Stimulated activated CD4-positive, alpha-beta T cell treated with anti-CD3 and anti-CD28 coated beads, Interleukin-15, amount 100 ng/mL, for 1 hour (primary cell): ENCODE data around the gene PERM1.
"Not testable (repeated sequence)": the region's sequence is repeated elsewhere in the genome, so short reads cannot be mapped to it uniquely, and the experiment has no call there.

Experiments used
- DNase-seq, 2 donors: peaks; one replicate each; pipeline ENCODE4 v3.0.0-alpha.2; 2020; ENCODE audit warnings: low read depth in 1 of 2, low spot score in 1 of 2

PERM1 gene

DNA sequence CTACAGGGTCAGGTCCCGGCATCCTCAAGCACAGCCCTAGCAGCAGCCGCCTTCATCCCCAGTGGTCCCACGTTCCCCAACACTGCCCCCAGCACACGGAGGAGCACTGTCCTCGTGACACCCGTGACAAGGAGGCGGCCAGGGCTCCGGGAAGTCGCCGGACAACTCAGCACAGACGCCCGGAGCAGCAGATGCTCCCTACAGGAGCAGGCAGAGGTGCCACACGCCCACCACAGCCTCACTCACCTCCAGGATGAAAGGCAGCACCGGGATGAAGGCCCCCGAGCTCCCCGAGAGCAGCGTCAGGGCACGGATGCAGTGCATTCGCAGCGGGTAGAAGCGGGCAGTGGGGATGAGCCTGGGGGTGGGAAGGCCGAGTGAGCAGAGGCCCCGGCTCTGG, 31.0 kb downstream of the PERM1 start:
- no peak for DNase-seq

DNA sequence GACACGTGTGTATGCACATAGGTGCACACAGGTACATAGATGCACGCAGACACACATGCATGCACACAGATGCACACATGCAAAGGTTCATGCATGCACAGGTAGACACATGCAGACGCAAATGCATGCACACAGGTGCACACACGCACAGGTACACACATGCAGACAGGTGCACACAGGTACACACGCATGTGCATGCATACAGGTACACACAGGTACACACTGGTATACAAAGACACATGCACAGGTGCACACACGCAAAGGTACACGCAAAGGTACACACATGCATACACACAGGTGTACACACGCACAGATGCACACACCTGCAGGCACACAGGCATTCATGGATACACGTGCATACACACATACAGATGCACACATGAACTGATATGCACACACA, 31.6 kb downstream of the PERM1 start:
- DNase-seq, result no peak

DNA sequence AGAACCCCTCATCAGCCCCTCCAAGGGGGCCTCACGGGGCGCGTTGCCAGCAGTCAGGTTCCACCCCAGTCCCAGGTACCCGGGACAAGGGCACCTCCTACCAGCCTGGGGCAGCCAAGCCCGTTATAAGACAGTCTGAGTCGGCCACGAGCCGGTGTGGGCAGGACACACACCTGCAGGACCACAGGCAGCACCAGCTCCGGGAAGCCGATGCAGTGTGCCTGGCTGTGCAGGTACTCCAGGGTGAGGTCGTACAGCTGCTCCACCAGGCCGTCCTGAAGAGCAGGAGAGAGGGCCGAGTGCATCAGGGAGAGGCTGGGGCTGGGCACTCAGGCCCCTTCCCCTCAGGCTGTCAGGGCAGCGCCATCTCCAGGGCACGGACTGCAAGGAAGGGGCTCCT, 33.9 kb downstream of the PERM1 start:
- DNase-seq, result no peak

DNA sequence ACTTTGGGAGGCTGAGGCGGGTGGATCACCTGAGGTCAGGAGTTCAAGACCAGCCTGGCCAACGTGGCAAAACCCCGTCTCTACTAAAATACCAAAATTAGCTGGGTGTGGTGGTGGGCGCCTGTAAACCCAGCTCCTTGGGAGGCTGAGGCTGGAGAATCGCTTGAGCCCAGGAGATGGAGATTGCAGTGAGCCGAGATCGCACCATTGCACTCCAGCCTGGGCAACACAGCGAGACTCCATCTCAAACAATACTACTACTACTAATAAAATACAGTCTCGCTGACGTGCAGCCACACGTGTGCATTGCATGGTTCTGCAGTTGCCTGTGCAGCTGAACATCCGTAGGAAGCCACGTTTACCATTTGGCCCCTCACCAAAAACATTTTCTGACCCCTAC, 35.1 kb downstream of the PERM1 start:
- DNase-seq, result not testable (repeated sequence)

DNA sequence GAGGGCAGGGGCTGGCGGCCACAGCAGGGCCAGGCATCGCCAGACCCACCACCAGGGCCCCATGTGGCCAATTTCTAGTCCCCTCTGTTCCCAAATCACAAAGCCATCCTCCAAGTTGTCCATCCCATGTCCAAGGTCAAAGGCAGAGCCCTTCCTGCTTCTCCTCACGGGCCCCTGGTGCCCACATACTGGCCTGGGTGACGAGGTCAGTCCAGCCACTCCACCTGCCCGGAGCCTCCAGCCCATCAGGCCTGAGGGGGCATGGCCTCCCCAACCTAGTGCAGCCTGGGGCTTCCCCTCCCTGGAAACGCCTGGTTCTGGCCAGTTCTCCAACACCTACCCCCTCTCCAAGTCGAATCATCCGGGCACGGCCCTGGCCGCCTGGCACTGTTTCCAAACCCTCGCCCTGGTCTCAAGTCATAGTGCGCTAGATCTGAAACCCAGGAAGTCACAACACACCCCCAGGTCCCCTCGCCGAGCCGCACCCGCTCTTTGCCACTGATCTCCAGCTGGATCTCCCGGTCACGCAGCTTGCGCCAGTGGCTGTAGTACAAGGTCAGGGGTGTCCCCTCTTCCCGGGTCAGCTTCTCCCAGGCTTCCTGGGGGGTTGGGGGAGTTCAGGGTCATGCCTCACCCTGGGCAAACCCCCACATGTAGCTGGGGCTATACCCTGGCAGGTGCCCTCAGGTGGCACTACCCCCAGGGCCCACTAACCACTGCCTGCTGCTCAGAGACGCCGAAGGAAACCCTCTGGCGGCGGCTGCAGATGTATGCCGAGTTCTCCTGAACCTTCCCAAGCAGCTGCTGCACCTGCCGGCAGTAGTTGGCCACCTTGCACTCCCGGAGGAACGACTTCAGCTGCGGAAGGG, 36.0 kb downstream of the PERM1 start:
- DNase-seq, result no peak

DNA sequence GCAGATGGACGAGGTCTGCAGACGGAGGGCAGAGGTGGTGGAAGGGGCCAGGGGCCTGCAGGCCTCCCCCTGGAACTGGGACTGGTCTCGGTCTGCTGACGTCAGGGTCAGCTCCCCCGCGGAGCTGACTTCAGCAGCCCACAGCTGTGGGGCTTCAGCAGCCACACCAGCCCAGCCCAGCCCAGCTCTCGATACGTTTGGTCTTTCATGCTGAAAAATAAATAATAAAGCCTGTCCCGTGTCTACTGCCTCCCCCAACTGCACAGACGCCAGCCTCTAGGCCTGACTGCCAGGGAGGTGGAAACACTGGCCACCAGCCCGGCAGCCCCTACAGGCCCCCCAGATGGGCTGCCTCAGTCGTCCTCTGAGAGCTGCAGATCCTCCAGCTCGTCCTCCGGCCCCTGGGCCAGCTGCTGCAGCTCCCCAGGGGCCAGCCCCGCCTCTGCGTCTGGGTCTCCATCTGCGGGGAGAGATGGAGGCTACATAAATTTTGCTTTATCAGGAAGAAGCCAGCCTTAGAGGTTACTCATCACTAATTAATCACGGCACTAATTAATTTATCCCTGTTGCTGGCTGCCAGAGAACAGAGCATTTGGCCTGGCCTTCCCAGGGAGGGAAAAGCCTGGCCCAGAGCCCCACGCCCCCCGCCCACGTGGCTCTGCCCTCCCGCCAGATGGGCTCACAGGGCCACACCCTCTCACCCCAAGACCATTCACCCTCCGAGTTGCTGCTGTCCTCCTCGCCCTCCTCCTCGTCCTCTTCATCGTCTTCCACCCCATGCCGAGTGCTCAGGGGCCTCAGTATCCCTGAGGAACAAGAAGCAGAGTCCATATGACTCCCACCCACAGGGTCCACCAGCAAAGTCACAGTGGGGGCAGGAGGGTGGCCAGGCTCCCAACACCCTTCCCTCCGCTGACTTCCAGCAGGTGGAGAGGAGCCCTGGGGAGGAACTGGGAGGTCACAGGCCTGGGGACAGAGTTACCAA, 37.3 kb downstream of the PERM1 start:
- DNase-seq, result no peak

DNA sequence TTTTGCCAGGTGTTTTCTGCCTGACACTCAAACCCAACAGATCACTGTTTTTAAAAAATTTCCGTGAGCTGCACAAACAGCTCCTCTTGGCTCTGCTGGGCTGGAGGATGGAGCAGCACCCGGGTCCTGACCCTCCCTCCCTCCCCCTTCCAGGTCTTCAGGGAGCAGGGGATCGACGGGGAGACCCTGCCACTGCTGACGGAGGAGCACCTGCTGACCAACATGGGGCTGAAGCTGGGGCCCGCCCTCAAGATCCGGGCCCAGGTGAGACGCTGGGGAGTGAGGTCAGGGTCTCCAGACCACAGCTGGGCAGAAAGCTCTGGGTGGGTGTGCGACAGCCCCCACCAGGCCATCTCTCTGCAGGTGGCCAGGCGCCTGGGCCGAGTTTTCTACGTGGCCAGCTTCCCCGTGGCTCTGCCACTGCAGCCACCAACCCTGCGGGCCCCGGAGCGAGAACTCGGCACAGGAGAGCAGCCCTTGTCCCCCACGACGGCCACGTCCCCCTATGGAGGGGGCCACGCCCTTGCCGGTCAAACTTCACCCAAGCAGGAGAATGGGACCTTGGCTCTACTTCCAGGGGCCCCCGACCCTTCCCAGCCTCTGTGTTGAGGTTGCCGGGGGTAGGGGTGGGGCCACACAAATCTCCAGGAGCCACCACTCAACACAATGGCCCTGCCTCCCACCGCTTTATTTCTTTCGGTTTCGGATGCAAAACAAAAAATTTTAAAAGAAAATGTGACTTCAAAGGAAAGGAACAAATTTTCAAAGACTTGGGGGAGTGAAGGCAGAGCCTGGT, 38.1 kb downstream of the PERM1 start:
- DNase-seq, result no peak

DNA sequence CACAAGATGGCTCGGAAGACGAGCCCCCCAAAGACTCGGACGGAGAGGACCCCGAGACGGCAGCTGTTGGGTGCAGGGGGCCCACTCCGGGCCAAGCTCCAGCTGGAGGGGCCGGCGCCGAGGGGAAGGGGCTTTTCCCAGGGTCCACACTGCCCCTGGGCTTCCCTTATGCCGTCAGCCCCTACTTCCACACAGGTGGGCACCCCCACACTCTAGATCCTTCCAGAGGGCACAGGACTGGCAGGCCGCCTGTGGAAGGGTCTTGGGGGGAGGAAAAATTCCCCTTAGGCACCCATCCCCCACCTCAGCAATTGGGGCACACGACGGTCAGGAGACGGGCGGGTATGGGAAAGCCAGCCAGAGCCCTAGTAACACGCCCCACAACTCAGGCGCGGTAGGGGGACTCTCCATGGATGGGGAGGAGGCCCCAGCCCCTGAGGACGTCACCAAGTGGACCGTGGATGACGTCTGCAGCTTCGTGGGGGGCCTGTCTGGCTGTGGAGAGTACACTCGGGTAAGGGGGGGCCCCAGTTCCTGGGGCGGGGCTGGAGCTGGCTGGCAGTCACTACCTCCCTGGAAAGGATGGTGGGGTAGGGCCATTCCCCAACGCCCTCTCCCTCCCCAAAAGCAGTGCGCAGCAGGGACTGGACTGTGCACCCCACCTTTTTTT, 38.9 kb downstream of the PERM1 start:
- no peak for DNase-seq

DNA sequence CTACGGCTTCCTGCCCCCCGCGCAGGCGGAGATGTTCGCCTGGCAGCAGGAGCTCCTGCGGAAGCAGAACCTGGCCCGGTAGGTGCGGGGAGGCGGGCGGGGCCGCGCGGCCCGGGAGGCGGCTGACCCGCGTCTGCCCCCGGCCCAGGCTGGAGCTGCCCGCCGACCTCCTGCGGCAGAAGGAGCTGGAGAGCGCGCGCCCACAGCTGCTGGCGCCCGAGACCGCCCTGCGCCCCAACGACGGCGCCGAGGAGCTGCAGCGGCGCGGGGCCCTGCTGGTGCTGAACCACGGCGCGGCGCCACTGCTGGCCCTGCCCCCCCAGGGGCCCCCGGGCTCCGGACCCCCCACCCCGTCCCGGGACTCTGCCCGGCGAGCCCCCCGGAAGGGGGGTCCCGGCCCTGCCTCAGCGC, 39.5 kb downstream of the PERM1 start:
- DNase-seq, result no peak

DNA sequence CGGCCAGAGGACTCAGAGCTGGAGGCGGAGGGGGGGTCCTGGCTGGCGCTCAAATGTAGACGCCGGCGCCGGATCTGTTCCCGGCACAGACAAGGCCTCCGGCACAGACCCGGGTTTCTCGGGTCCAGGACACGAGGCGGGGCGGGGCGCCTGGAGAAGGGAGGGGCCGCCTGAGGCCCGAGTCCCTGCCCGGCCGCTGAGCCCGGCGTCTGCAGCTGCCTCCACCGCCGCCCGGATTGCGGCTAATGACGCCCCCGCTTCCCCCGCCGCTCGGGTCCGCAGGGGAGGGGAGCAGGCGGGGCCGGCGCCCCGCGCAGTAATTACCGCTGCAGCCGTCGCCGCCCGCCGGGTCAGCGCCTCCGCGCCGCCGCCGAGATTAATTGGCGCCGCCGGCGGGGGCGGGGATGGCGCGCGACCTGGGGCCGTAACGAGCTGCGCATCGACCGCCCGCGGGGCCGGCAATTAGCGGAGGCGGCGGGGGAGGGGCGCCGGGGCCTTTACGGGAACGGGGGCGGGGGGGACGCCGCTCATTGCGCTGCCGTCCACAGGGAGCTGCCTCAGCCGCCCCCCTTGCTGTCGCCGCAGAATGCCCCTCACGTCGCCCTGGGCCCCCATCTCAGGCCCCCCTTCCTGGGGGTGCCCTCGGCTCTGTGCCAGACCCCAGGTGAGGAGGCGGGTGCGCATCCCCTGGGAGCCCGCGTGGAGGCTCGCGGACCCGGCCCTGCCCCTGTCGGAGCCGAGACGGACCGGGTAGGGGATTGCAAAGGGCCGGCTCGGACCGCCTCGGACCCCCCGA, 40.1 kb downstream of the PERM1 start:
- DNase-seq, result no peak

DNA sequence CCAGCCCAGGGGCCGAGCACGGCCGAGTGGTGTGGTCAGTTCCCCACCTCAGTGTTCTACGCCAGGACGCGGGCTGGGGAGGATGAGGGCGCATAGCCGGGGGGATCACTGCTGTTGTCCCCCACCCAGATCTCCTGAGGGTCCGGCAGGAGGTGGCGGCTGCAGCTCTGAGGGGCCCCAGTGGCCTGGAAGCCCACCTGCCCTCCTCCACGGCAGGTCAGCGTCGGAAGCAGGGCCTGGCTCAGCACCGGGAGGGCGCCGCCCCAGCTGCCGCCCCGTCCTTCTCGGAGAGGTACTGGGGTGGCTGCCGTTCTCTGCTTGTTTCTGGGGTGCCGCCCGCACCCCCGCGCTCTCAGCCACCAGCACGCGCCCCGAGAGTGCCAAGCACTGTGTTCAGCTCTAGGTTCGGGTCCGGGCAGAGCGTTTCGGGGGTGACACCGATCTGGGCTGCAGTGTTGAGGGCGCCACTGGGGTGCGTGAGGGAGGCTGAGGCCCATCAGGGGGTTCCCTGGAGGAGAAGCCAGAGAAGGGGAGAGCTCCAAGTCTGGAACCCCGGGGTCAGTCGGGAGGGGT, 40.8 kb downstream of the PERM1 start:
- no peak for DNase-seq

DNA sequence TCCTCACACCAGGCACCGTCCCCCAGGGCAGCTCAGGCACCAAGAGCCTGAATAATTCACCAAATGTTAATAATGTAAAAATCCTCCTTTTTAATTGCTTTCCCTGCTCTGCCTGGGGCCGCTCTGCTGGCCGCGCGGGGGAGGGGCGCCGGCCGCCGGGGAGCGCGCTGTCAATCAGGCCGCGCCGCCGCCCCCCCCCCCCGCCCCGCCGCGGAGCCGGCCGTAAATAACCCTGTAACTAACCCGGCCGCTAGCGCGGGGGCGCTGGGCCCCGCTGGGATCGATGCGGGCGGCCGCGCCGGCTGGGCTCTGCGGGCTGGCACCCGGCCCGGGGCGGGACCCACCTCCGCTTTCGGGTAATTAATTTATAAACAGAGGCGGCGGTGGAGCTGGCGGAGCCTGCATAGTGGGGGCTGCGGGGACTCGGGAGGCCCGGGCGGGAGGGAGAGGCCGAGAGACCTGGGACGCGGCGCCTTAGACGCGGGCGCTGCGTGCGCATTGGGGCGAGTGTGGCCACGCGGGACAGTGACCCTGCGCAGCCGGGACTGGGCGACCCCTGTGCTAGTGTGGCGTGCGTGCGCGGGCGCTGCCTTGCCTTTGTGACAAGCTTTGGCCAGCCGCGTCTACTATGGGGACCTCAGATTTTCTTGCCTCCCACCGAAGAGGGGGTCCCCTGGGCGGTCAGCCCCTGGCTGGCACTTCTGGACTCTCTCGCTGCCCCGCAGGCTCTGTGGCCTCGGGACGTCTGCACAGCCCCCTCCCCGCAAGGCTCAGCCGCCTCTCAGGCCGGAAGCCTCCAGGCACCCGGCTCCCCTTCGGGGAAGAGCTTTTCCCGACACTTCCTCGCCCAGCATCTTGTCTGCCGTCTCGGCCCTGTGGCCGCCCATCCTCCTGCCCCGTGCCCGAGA, 41.5 kb downstream of the PERM1 start:
- DNase-seq, result no peak

DNA sequence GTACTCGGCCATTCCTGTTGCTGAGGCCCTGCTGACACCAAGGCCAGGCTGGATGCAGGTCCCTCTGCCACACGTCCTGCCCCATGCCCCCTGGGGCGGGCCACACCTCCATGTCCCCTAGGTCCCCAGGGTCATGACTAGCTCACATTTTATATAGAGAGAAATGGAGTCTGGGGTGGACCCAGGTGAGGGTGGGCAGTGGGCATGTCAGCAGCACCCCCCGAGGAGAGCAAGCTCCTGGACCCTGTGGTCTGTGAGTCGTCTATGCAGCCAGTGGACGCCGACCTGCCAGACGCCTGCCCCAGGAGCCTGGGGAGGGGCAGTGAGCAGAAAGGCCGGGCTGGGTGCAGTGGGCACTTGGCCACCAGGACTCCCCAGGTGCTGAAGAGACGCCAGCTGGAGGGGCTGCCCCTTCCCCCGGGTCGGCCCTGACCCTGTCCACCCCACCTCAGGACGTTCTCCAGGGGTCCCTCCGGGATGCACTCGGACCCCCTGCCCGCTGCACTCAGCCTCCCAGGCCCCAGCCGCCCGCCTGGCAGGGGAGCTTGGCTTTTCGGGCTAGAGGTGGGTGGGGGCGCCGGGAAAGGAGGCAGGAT, 42.3 kb downstream of the PERM1 start:
- DNase-seq, result no peak

DNA sequence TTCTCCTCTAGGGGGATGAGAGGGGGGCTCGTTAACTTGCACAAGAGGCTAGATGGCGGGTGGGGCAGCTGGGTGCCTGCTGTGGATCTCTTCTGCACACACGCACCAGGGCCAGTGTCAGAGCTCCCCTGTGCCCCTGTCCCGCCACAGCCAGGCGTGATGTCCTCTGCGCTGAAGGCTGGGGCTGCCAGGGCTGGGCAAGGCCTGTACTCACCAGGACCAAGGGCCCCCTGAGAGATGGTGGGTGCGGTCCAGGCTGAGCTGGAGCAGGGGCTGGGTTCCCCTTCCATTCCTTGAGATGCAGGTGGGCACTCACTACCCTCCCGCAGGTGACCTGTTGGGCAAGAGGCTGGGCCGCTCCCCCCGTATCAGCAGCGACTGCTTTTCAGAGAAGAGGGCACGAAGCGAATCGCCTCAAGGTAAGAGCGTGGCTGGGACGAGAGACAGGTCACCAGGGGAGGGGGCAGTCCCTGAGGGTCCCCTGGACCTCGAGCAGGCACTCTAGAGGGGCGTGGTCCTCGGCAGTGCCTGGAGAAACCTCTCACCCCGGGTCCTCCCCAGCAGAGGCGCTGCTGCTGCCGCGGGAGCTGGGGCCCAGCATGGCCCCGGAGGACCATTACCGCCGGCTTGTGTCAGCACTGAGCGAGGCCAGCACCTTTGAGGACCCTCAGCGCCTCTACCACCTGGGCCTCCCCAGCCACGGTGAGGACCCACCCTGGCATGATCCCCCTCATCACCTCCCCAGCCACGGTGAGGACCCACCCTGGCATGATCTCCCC, 43.0 kb downstream of the PERM1 start:
- DNase-seq, result no peak

DNA sequence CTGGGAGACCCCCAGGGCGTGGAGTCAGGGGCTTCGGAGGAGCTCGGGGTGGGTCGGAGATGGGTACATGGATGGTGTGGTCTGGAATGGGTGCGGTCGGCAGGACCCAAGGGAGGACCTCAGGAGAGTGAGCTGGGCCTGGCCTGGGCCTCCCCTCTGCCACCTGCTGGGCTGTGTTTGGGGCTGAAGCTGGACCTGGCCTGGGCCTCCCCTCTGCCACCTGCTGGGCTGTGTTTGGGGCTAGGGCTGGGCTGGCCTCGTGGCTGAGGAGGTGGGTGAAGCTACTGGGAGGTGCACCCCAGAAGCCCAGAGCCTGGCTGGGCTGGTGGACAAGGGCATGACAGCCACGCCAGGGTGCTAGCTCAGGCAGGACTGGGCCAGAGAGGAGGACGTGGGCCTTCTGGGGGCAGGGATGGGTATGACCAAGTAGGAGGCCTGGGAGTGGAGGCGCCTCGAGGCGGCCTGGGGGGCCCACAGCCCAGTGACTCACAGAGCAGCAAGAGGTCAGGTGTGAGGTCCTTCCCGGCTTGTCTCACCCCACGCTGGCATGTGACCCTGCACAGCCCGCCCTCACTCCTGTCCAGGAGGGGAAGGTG, 43.7 kb downstream of the PERM1 start:
- no peak for DNase-seq

DNA sequence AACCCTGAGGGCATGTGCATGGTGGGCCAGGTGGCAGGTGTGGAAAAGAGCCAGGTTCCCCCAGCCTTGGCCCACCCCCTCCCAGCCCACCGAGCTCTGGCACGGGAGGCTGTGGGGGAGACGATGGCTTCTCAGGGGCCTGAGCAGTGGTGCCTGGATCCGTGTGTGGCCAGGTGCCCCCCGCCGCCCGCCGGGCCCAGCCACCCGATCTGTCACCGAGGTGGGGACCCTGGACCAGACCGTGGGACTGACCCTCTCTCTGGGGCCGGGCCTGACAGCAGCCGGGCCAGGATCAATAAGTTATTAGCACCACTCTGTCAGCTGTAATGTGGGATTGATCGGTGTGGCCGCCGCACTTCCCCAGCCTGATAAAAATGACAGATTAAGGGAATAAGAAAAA, 44.4 kb downstream of the PERM1 start:
- DNase-seq, result no peak
